Measurements from ENCODE around the gene CALD1.

CALD1 gene

GRCh38 chr7:134894928-134895327, 115.5 kb downstream of the CALD1 start:
- ATAC-seq = no peak
- no peak for DNase-seq

GRCh38 chr7:134896073-134896472, 116.6 kb downstream of the CALD1 start:
- DNase-seq (no peak), ATAC-seq (no peak)

- DNase-seq (no peak), ATAC-seq (no peak)
Observed at GRCh38 chr7:134897936-134898335, 118.5 kb downstream of the CALD1 start.

- DNase-seq (no peak), ATAC-seq (no peak)
Observed at GRCh38 chr7:134899729-134900128, 120.3 kb downstream of the CALD1 start.

GRCh38 chr7:134900166-134900982, 120.9 kb downstream of the CALD1 start:
- DNase-seq = no peak
- ATAC-seq = no peak

- DNase-seq (no peak), ATAC-seq (no peak)
Observed at GRCh38 chr7:134901389-134902020, 122.1 kb downstream of the CALD1 start.

- ATAC-seq (no peak), DNase-seq (no peak)
Observed at GRCh38 chr7:134902058-134902457, 122.6 kb downstream of the CALD1 start.

GRCh38 chr7:134903073-134903790, 123.8 kb downstream of the CALD1 start:
- ATAC-seq (no peak), DNase-seq (no peak)

- DNase-seq = no peak
- ATAC-seq = no peak
Observed at GRCh38 chr7:134905375-134905774, 125.9 kb downstream of the CALD1 start.

GRCh38 chr7:134907000-134907399, 127.6 kb downstream of the CALD1 start:
- no peak for DNase-seq
- ATAC-seq = no peak

- ATAC-seq (no peak), DNase-seq (no peak)
Observed at GRCh38 chr7:134907639-134908038, 128.2 kb downstream of the CALD1 start.

GRCh38 chr7:134908289-134908688, 128.9 kb downstream of the CALD1 start:
- ATAC-seq = no peak
- no peak for DNase-seq

GRCh38 chr7:134910214-134910890, 130.9 kb downstream of the CALD1 start:
- no peak for ATAC-seq
- no peak for DNase-seq

GRCh38 chr7:134910968-134911367, 131.5 kb downstream of the CALD1 start:
- DNase-seq (no peak), ATAC-seq (no peak)

- no peak for DNase-seq
- ATAC-seq = no peak
Observed at GRCh38 chr7:134916171-134916883, 136.9 kb downstream of the CALD1 start.

- ATAC-seq (peak; percentile 23), DNase-seq (no peak)
Observed at GRCh38 chr7:134919240-134919641, 139.8 kb downstream of the CALD1 start.

GRCh38 chr7:134920026-134920753, 140.8 kb downstream of the CALD1 start:
- ATAC-seq = peak; percentile 46
- DNase-seq = no peak

- ATAC-seq = no peak
Observed at GRCh38 chr7:134922720-134923704, 143.6 kb downstream of the CALD1 start.

GRCh38 chr7:134925766-134926165, 146.3 kb downstream of the CALD1 start:
- DNase-seq (no peak), ATAC-seq (no peak)

More at GRCh38 chr7:134922720-134923704, 143.6 kb downstream of the CALD1 start:
- DNase-seq = no peak

- ATAC-seq = no peak
Observed at GRCh38 chr7:134926396-134926795, 147.0 kb downstream of the CALD1 start.

More at GRCh38 chr7:134926396-134926795, 147.0 kb downstream of the CALD1 start:
- DNase-seq = no peak

Measured in stimulated activated naive CD8-positive, alpha-beta T cell treated with anti-CD3 and anti-CD28 coated beads, Interleukin-15, Interleukin-2, amounts not matched to agents 100 U/mL and 50 U/mL, for 24 hours (primary cell).